ENCODE results near the gene AZIN2.
"Not testable (repeated sequence)": the region's sequence is repeated elsewhere in the genome, so short reads cannot be mapped to it uniquely, and the experiment has no call there.

Gene AZIN2

GRCh38 chr1:33080885-33081553 lies at the start of gene AZIN2:
AZIN2 (plus strand) TSS chr1:33081153; CDS start chr1:33082250, 1,097 bp downstream.
- DNase-seq = no peak

DNA sequence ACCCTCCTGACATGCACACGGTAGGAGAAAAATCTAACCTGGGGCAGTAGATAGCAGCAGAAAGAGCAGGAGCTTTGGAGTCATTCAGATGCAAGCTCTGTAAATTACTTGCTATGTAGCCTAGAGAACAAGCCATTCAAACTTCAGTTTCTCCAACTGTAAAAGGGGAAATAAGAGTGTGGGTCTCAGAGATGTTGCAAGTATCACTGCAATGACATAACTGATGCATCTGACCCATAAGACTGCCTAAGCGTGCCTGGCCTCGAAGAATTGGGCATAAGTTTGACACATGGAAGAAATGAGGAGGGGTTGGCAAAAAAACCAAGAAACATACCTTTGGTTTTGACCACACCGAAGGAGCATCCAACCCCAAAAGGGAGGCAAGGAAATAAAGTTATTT lies 49.4 kb upstream of the AZIN2 start:
- peak; percentile 16 for DNase-seq

DNA sequence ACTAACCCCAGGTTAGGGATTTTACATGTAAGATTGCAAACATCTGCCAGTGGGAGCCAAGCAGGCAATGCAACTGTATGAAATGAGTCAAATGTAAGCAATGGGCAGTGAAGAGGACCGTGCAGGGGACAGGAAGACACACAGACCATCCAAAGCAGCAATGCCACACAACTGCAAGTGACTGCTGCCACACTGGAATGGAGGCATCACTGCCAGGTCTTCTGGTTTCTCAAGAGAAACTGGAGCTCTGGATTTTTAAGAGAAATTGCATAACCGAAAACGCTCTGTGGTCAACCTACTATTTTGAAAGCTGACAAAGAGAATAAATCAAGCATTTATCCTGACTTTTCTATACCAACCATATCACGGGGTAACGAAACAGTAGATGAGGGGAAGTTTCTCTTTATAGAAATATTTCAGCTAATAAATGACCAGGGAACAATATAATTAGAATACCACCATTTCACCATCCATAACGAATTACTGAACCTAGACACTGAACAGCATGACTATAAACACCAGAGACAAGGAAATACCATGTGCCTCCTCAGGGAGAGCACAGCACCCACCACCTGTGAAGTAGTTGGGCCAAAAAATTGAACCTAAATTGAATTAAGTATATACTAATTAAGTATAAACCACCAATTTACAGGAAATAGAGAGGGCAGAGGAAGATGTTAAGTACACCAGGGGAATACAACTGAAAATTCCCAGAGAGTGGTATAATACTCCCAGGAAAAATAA lies 48.7 kb upstream of the AZIN2 start:
- DNase-seq = peak; percentile 75

DNA sequence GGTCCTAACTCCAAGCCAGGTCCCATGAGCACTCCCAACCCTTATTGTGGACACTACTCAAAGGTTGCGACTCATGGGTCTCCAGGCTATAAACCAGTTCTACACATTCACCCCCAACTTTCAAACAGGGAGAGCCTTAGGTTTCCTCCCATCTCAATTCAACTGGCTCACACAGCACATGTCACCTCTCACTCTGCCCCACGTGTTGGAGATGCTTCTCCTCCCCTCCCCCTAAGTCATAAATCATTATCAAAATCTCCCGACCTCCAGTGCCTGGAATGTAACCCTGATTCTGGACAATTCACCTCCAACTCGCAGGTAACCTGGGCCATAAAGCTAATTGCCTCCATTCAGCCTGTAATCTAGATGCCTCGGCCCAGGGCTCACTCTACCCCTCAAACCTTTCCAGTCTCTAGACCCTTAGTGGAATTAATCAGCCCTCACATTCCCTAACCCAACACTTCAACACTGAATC lies 44.9 kb upstream of the AZIN2 start:
- no peak for DNase-seq

DNA sequence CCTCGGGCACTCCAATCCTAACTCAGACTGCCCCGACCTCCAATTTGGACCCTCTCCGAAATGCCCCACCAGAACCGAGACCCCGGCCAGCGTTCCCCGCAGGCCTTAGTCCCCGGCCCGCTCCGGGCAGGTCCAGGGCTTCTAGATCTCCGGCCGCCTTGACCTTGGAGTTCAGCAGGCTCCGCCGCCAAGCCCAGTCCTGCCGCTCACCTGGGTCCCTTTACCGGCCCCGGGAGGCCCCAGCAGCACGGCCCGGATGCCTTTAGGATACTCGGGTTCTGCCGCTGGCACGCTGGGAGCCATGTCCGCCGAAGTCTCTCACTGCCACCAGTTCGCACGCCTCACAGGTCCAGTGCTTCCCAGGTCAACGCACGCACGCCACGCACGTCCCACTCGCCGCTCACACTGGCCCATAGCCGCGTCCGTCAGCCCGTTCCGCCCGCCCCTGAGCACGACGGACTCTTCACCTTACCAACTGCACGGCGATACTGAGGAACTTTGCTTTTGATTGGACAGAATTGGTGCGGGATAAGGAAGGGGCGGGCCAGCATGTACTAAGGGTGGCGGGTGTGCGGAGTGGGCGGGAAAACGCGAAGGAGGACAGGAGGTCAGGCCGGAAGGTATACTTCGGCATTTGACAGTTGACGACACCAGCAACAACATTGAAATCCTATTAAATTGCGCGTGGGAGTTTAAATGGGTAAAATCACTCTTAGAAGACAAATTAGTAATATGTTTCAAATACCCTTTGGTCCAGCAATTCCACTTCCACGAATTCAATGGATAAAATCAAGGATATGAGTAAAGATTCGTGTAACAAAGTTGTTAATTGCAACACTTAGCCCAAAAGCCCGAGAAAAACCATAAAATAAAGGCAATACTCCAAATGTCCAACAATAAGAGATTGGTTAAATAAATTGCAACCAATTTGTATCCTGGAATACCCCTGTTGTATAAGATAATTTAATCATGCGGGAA lies 44.1 kb upstream of the AZIN2 start, which contains the start of gene AK2:
Gene AK2 (minus strand): TSS at position 358 of the 978 bp plus-strand sequence. CDS start 55 bp downstream, at position 303.
- peak; percentile 98 for DNase-seq

GRCh38 chr1:33039840-33040239 lies 41.1 kb upstream of the AZIN2 start:
- DNase-seq = peak; percentile 83

GRCh38 chr1:33041026-33041425 lies 39.9 kb upstream of the AZIN2 start:
- DNase-seq = no peak

DNA sequence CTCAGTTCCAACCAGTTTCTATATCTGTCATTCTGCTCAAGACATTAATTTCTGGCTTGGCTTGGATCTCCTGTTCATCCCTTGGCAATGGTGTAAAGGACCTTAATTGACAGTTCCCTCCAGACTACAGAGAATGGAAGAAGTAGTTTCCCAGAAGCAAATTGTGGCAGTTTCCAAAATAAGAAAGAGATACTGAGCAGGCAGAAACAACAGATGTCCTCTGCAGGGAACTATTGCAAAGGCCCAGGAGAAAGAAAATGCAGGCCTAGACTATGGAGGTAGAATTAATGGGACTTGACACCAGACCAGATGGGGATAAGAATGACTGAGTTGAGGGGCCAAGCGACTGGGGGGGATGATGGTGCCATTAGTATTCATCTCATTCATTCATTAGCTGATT lies 38.1 kb upstream of the AZIN2 start:
- DNase-seq = no peak

DNA sequence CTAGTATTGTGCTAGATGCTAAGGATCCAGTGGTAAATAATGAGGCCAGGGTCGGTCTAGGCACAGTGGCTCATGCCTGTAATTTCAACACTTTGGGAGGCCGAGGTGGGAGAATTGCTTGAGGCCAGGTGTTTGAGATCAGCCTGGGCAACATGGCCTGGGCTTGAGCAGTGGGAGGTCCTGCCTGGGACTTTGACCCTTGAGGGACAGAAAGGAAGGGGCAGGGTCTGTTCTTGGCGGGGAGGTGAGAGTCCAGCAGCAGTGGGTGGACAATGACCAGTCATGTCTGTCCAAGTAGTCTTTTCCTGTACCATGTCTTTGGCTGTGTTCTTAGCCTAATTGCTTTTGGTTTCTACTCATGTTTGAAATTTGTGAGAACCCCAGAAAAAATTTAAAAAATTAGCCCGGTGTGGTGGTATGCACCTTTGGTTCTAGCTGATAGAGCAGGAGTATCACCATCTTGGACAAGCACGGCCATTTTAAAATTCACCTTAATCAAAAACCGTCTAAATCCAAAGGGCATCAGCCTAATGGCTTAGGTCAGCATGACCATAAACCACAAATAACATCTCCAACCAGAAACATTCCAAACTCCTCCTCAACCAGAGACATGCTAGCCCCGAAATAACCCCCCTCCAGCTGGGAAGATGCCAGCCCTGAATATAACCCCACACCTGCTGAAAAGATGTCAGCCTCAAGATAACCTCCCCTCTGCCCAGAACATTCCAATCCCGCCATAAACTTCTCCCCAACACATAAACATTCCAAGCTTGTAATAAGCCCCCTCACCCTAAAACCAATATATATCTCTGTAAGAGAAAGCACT lies 37.5 kb upstream of the AZIN2 start:
- no peak for DNase-seq

GRCh38 chr1:33045246-33045645 lies 35.7 kb upstream of the AZIN2 start:
- no peak for DNase-seq

GRCh38 chr1:33045814-33046213 lies 35.1 kb upstream of the AZIN2 start:
- DNase-seq = peak; percentile 97

GRCh38 chr1:33046234-33046633 lies 34.7 kb upstream of the AZIN2 start:
- not testable (repeated sequence) for DNase-seq

GRCh38 chr1:33047290-33047689 lies 33.7 kb upstream of the AZIN2 start:
- no peak for DNase-seq

DNA sequence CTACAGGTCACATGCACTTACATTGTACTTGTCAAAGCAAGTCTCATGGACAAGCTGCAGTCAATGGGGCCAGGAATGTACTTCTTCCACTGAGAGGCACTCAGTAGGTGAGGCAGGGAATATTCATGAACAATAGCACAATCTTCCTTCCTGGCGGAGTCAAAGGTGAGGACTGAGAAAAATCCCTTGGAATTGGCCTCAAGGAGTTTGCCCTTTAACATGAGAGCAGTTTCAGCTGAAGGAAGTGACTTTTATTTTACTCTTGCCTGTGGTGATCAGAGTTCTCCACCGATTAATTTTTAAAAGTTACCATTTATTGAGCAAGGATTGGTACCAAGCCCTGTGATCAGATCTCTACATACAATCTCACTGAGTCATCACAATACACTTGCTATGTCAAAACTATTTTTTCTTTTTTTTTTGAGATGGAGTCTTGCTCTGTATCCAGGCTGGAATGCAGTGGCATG lies 33.1 kb upstream of the AZIN2 start:
- DNase-seq = no peak

DNA sequence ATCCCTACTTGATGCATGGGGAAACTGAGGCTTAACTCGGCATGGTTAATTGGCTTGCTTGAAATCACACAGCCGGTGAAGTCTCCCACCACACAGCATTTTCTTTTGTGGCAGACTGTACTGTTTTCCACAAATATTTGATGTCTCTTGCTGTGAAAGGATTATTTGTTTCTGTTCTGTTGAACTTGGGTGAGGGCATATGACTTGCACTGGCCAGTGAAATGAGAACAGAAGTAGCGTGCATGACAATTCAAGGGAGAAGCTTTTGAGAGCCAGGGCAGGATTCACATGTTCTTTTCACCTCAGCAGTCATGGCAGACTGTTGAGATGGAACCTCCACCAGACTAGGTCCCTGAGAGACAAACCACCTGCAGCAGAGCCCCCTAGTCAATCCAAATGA lies 32.5 kb upstream of the AZIN2 start:
- DNase-seq = no peak

GRCh38 chr1:33049371-33049770 lies 31.6 kb upstream of the AZIN2 start:
- DNase-seq = peak; percentile 87

GRCh38 chr1:33050221-33051076 lies 30.5 kb upstream of the AZIN2 start:
- no peak for DNase-seq

- DNase-seq = peak; percentile 56
Observed at GRCh38 chr1:33055210-33056008, 25.5 kb upstream of the AZIN2 start.

DNA sequence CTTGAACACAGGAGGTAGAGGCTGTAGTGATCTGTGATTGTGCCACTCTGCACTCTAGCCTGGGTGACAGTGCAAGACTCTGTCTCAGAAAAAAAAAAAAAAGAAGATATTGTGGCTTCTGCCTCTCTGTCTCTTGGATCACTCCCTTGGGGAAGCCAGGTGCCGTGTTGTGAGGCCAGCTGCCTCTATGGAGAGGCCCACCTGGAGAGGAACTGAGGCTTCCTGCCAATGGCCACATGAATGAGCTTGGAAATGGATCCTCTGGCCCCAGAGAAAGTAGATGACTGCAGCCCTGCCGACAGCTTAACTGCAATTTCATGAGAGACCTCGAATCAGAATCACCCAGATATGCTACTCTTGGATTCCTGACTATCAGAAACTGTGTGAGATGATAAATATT lies 24.5 kb upstream of the AZIN2 start:
- DNase-seq = no peak

DNA sequence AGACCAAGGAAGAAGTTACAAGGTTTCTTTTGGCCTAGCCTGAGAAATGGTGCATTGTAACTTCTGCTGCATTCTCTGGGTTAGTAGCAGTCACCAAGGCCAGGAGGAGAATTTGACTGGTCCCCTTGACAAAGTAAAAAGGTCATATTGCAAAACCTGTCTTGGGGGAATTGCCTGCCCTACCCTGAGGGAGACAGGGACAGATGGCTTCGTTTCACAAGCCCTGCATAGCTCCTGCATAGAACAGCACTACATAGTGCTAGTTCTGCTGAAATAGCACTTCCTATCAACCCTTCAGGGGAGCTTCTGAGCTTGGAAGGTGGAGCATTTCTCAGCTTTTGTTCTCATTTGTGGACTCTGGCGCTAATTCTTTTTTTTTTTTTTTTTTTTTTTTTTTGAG lies 23.9 kb upstream of the AZIN2 start:
- DNase-seq = peak; percentile 22

Measured in GF-D8 (cell line).